Measurements from ENCODE around the gene GABBR1.

Gene GABBR1

GRCh38 chr6:29627755-29628418 is 5.1 kb downstream of the GABBR1 start:
- TF ChIP-seq, protein P1, sequence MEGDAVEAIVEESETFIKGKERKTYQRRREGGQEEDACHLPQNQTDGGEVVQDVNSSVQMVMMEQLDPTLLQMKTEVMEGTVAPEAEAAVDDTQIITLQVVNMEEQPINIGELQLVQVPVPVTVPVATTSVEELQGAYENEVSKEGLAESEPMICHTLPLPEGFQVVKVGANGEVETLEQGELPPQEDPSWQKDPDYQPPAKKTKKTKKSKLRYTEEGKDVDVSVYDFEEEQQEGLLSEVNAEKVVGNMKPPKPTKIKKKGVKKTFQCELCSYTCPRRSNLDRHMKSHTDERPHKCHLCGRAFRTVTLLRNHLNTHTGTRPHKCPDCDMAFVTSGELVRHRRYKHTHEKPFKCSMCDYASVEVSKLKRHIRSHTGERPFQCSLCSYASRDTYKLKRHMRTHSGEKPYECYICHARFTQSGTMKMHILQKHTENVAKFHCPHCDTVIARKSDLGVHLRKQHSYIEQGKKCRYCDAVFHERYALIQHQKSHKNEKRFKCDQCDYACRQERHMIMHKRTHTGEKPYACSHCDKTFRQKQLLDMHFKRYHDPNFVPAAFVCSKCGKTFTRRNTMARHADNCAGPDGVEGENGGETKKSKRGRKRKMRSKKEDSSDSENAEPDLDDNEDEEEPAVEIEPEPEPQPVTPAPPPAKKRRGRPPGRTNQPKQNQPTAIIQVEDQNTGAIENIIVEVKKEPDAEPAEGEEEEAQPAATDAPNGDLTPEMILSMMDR (IDR thresholded peaks at IDR 0.05; ENCODE audit: low read depth, low read length), result no peak
- DNase-seq (ENCODE audit: extremely low read depth, low read depth), result peak; percentile 59

DNA sequence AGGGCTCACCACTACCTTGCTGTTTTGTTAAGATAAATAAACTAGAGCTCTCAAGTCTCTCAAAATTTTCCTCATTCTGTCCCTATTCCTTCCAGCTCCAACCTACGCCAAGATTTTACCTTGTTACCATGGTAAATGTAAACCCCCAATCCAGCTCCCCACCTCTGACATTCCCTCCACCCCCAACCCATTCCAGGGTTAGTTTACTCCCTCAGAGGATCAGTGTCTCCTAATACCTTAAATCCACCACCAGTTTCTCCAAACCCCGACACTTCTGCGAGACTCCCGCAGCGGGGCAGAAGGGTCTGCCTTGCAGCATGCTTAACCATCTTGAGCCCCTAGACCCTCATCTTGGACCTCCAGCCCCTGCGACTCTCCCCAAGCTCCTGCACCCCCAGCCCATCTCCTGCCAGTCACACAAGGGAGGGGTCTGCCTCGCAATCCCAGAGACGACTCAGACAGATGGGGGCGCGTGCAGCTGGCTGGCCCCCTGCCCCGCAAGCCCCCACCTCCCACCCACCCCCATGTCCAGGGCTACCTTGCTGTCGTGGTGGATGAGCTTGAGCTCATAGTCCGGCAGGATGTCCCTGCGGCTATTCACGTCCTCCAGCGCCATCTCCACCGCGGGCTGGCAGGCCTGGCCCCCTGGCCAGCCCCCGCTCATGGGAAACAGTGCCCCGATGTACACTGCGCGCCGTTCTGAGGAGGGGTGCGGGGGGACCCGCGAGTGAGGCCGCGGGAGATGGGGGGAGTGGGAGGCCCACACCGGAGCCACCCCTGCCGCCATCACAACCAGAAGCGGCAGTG is 5.8 kb downstream of the GABBR1 start:
- TF ChIP-seq, protein P1 (IDR thresholded peaks at IDR 0.05; ENCODE audit: low read depth, low read length), result no peak
- no peak for DNase-seq (ENCODE audit: extremely low read depth, low read depth)

DNA sequence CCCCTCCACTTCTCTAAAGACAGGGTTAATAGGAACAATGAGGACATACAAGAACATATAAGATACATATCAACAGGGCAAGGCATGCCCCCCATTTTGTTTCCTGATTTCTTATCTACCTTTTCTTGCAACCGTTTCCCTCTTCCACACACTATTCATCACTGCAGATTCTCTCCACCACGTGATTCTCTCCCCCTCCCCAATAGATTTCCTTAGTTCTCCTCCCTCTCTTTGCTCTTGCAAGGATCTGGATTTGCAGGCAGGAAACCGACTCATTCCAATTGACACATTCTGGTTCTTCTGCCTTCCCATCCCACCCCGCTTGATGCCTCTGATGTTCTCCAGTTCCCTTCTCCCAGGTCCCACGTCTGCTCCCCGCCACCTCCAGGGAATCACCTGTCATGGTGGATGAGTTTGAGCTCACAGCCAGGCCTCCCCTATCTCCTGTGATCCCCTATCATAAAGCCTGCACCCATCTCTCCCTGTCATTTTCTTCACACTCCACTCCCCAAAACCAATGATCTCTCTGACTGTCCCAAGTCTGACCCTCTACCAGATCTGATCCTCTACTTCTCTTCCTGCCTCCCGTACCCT is 7.5 kb downstream of the GABBR1 start:
- TF ChIP-seq, protein P1 (IDR thresholded peaks at IDR 0.05; ENCODE audit: low read depth, low read length), result no peak
- no peak for DNase-seq (ENCODE audit: extremely low read depth, low read depth)

DNA sequence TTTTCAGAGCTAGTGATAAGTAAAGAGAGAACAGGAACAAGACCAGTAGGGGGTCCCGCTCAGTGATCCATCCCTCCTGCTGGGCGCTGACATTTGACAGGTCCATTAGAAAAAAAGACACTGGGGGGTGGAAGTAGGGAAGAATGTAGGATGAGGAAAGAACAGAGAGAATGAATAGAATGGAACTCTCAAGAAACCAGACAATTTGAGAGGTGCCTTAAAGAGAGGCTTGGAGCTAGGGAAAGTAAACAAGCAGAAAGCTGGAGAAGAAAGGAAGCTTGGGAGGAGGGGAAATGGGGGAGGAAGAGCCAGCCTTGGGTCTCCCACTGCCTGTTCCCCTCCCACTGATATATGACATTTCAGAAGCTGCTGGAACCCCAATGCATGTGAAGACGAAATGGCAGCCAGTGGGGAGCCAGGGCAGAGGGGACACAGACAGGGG is 8.4 kb downstream of the GABBR1 start:
- TF ChIP-seq, protein P1 (IDR thresholded peaks at IDR 0.05; ENCODE audit: low read depth, low read length), result no peak
- no peak for DNase-seq (ENCODE audit: extremely low read depth, low read depth)

- no peak for DNase-seq (ENCODE audit: extremely low read depth, low read depth)
- TF ChIP-seq, protein P1 (IDR thresholded peaks at IDR 0.05; ENCODE audit: low read depth, low read length), result no peak
Observed at GRCh38 chr6:29620630-29621029, 12.4 kb downstream of the GABBR1 start.

DNA sequence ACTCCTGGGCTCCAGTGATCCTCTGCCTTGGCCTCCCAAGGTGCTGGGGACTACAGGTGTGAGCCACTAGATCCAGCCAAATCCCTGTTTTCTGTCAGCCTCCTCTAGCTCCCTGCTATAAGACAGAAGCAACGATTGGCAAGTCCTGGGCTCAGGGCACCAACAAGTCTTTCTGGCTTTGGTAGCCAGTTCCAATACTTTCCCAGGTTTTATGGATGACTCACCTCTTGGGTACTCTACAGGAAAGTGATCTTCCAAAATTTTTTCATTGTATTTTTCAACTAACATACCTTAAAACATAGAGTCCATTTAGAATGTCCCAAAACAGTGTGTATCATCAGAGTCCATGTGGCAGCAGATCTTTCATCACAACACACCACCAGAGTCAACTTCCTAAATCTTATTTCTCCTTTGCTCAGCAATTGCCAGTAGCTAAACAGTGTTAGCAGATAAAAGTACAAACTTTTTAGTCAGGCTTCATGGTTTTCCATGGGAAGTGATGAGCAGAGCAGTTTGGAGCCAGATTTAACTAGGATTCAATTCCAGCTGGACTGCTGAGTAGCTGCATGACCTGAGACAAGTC is 13.3 kb downstream of the GABBR1 start:
- no peak for DNase-seq (ENCODE audit: extremely low read depth, low read depth)
- TF ChIP-seq, protein P1 (IDR thresholded peaks at IDR 0.05; ENCODE audit: low read depth, low read length), result no peak
